ENCODE measurements around the gene SLC44A2. TPM values are rescaled to one million over a fixed set of nuclear protein-coding genes. Genes with fewer than 3 reads are reported as not detected.
A peak's percentile ranks its signal among the peaks of the same experiment; 100 is the strongest.

Gene SLC44A2
- total and polyA plus RNA-seq, 2 of the 13 experiments (the other 11 are each of a cell fraction or from before 2014, with no cell fraction given) = 2.4 to 5.6 TPM

GRCh38 chr19:10602330-10603083, 22.8 kb upstream of the SLC44A2 start (continued):
- TF ChIP-seq SNAPC4 (CRISPR knock-in tag; IDR thresholded peaks at IDR 0.05) (no peak), MTA1 (CRISPR knock-in tag; IDR thresholded peaks at IDR 0.05; ENCODE audit: borderline replicate concordance) (no peak), ARNTL (CRISPR knock-in tag; IDR thresholded peaks at IDR 0.05) (no peak), TFDP2 (CRISPR knock-in tag; IDR thresholded peaks at IDR 0.05) (no peak; the same call in 1 of the 2 replicates), SUZ12 (IDR thresholded peaks at IDR 0.05; ENCODE audit: low read depth, low read length) (no peak), TFAP4 (IDR thresholded peaks at IDR 0.05; ENCODE audit: borderline replicate concordance, low read depth) (no peak), HDAC1 (CRISPR knock-in tag; IDR thresholded peaks at IDR 0.05) (peak; percentile 54), MZF1 (CRISPR knock-in tag; IDR thresholded peaks at IDR 0.05; ENCODE audit: borderline replicate concordance) (no peak), ZNF33B (CRISPR knock-in tag; IDR thresholded peaks at IDR 0.05) (no peak), HNRNPK (IDR thresholded peaks at IDR 0.05; ENCODE audit: low read depth, low read length, poor library complexity, severe bottlenecking) (peak; percentile 54), KMT2A (CRISPR knock-in tag; IDR thresholded peaks at IDR 0.05) (no peak), PHB2 (IDR thresholded peaks at IDR 0.05; ENCODE audit: partially characterized antibody) (no peak), ZNF850 (CRISPR knock-in tag; conservative IDR thresholded peaks at IDR 0.05) (0 out of 2 replicates have a peak, but pooled peaks have one; percentile 59)
- TF ChIP-seq, protein P1, sequence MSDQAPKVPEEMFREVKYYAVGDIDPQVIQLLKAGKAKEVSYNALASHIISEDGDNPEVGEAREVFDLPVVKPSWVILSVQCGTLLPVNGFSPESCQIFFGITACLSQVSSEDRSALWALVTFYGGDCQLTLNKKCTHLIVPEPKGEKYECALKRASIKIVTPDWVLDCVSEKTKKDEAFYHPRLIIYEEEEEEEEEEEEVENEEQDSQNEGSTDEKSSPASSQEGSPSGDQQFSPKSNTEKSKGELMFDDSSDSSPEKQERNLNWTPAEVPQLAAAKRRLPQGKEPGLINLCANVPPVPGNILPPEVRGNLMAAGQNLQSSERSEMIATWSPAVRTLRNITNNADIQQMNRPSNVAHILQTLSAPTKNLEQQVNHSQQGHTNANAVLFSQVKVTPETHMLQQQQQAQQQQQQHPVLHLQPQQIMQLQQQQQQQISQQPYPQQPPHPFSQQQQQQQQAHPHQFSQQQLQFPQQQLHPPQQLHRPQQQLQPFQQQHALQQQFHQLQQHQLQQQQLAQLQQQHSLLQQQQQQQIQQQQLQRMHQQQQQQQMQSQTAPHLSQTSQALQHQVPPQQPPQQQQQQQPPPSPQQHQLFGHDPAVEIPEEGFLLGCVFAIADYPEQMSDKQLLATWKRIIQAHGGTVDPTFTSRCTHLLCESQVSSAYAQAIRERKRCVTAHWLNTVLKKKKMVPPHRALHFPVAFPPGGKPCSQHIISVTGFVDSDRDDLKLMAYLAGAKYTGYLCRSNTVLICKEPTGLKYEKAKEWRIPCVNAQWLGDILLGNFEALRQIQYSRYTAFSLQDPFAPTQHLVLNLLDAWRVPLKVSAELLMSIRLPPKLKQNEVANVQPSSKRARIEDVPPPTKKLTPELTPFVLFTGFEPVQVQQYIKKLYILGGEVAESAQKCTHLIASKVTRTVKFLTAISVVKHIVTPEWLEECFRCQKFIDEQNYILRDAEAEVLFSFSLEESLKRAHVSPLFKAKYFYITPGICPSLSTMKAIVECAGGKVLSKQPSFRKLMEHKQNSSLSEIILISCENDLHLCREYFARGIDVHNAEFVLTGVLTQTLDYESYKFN (CRISPR knock-in tag; conservative IDR thresholded peaks at IDR 0.05) = no peak
- TF ChIP-seq, protein P2, sequence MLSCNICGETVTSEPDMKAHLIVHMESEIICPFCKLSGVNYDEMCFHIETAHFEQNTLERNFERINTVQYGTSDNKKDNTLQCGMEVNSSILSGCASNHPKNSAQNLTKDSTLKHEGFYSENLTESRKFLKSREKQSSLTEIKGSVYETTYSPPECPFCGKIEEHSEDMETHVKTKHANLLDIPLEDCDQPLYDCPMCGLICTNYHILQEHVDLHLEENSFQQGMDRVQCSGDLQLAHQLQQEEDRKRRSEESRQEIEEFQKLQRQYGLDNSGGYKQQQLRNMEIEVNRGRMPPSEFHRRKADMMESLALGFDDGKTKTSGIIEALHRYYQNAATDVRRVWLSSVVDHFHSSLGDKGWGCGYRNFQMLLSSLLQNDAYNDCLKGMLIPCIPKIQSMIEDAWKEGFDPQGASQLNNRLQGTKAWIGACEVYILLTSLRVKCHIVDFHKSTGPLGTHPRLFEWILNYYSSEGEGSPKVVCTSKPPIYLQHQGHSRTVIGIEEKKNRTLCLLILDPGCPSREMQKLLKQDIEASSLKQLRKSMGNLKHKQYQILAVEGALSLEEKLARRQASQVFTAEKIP (CRISPR knock-in tag; IDR thresholded peaks at IDR 0.05; ENCODE audit: borderline replicate concordance) = no peak

Data from HepG2 (cell line).